G401.6 (cell line): ENCODE data around the gene TRAPPC5.

Experiments used
- FAIRE-seq: peaks from 2 replicates; lab custom pipeline; 2012; peaks lifted over from hg19 to GRCh38; lab: Jason Lieb, UNC

The TRAPPC5 gene

GRCh38 chr19:7645656-7646425 is 34.8 kb upstream of the TRAPPC5 start:
- no peak for FAIRE-seq

- FAIRE-seq = no peak
Measured at GRCh38 chr19:7646426-7646700, 34.3 kb upstream of the TRAPPC5 start.

- FAIRE-seq = no peak
Measured at GRCh38 chr19:7647156-7647555, 33.5 kb upstream of the TRAPPC5 start.

GRCh38 chr19:7648265-7649014 is 32.2 kb upstream of the TRAPPC5 start:
- no peak for FAIRE-seq

GRCh38 chr19:7650148-7650547 is 30.5 kb upstream of the TRAPPC5 start:
- no peak for FAIRE-seq

GRCh38 chr19:7652061-7652641 is 28.5 kb upstream of the TRAPPC5 start:
- FAIRE-seq = peak; percentile 89

- FAIRE-seq = no peak
Measured at GRCh38 chr19:7654401-7654800, 26.2 kb upstream of the TRAPPC5 start.

GRCh38 chr19:7655581-7655980 is 25.1 kb upstream of the TRAPPC5 start:
- FAIRE-seq = no peak

GRCh38 chr19:7657131-7657751 is 23.4 kb upstream of the TRAPPC5 start:
- FAIRE-seq = no peak

GRCh38 chr19:7658219-7658686 is 22.4 kb upstream of the TRAPPC5 start:
- FAIRE-seq = no peak

GRCh38 chr19:7661744-7662538 is 18.7 kb upstream of the TRAPPC5 start:
- no peak for FAIRE-seq

- no peak for FAIRE-seq
Measured at GRCh38 chr19:7662657-7663056, 18.0 kb upstream of the TRAPPC5 start.

- no peak for FAIRE-seq
Measured at GRCh38 chr19:7663706-7664105, 16.9 kb upstream of the TRAPPC5 start.

- FAIRE-seq = no peak
Measured at GRCh38 chr19:7665076-7665475, 15.6 kb upstream of the TRAPPC5 start.

GRCh38 chr19:7668842-7669241 is 11.8 kb upstream of the TRAPPC5 start, which contains the start of gene RETN:
RETN (plus strand) TSS chr19:7669049; CDS start chr19:7669327, 278 bp downstream.
- no peak for FAIRE-seq

- FAIRE-seq = no peak
Measured at GRCh38 chr19:7669641-7670040, 11.0 kb upstream of the TRAPPC5 start.

- no peak for FAIRE-seq
Measured at GRCh38 chr19:7670150-7670783, 10.4 kb upstream of the TRAPPC5 start.

- FAIRE-seq = no peak
Measured at GRCh38 chr19:7670790-7671189, 9.8 kb upstream of the TRAPPC5 start.

- no peak for FAIRE-seq
Measured at GRCh38 chr19:7672522-7672921, 8.1 kb upstream of the TRAPPC5 start.

GRCh38 chr19:7674010-7675005 is 6.3 kb upstream of the TRAPPC5 start:
- no peak for FAIRE-seq
